CD4-positive, alpha-beta T cell treated with Interleukin-21 for 1 hour (primary cell): ENCODE measurements around the gene ALOX15.
A peak's percentile ranks its signal among the peaks of the same experiment; 100 is the strongest.
"Not testable (repeated sequence)": the region's sequence is repeated elsewhere in the genome, so short reads cannot be mapped to it uniquely, and the experiment has no call there.

Experiments used
- DNase-seq: peaks from one replicate; pipeline ENCODE4 v3.0.0-alpha.2; 2020

ALOX15 gene

GRCh38 chr17:4592240-4593005 lies 49.1 kb downstream of the ALOX15 start:
- DNase-seq: no peak

- DNase-seq: no peak
Measured at GRCh38 chr17:4591529-4591928, 49.9 kb downstream of the ALOX15 start.

- DNase-seq: no peak
Measured at GRCh38 chr17:4590981-4591453, 50.5 kb downstream of the ALOX15 start.

GRCh38 chr17:4590042-4590441 lies 51.4 kb downstream of the ALOX15 start:
- not testable (repeated sequence) for DNase-seq

GRCh38 chr17:4588898-4589625 lies 52.4 kb downstream of the ALOX15 start:
- DNase-seq: no peak

DNA sequence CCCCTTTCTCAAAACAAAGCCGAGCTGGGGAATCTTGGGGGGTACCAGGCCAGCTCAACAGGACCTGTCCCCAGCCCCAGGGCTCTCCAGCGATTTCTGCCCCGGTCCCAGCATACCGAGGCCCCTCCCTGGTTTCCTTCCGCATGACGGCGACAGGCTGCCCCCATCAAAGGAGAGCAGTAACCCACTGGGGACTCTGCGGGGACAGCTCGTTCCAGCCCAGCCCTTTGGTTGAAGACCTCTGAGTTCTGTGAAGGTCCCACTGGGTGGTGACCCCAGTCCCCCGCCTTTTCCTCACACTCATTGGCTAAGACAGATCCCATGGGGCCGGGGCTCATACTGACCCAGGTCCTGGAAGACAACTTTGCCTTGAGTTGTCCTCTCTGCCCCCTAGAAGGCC lies 53.1 kb downstream of the ALOX15 start:
- DNase-seq: no peak

GRCh38 chr17:4587803-4588202 lies 53.7 kb downstream of the ALOX15 start:
- no peak for DNase-seq

DNA sequence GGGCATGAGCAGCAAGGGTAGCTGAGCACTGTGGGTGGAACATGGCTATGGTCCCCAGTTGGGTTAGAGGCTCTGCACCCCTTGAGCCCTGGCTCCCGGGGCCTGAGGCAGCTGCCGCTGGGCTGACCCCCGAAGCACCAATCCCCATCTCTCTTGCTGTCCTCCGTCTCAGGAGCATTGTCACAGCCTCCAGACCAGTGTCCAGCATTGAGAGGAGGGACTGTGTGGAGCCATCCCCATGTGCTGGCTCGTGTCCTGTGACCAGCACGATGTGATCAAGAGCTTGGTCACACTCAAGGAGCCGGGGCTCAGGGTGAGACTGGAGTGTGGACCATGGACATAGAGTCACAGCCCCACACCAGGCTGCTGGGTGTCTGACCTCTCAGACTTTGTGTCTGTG lies 54.3 kb downstream of the ALOX15 start:
- no peak for DNase-seq

- no peak for DNase-seq
Measured at GRCh38 chr17:4586043-4586442, 55.4 kb downstream of the ALOX15 start.

- DNase-seq: no peak
Measured at GRCh38 chr17:4585638-4585994, 55.9 kb downstream of the ALOX15 start.

GRCh38 chr17:4584917-4585637 lies 56.4 kb downstream of the ALOX15 start:
- no peak for DNase-seq

DNA sequence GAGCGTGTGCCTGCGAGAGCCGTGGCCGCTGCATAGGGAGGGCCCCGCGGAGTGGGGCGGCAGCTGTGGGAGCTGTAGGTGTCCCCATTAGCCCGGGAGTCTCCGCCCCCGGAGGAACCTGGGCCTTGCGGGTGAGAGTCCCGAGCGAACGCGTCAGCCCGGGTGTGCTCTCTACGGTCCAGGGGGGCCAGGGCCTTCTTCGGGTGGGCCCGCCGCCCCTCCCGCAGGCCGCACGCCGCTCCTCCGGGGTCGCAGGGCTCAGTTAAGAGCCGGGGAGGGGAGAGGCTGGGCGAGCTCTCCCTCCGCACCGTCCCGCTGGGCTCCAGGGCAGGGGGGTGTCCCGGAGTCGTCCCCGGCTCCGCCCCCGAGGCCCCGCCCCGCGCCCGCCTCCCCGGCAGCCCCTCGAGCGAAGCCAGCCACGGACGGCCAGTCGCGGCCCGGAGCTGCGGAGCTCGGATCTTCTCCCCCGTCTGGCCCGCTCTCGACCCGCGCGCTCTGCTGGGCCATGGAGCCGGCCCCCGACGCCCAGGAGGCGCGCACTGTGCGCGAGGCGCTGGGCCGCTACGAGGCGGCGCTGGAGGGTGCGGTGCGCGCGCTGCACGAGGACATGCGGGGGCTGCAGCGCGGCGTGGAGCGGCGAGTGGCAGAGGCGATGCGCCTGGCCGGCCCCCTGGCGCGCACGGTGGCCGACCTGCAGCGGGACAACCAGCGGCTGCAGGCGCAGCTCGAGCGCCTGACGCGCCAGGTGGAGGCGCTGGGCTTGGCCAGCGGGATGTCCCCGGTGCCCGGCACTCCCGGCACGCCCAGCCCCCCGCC lies 57.2 kb downstream of the ALOX15 start, which contains the start of gene SMTNL2:
TSS of gene SMTNL2 (plus strand) at position 429 of the 816 bp plus-strand sequence. CDS start at position 506, 77 bp downstream.
- no peak for DNase-seq

- DNase-seq: peak; percentile 7
Measured at GRCh38 chr17:4583782-4584100, 57.7 kb downstream of the ALOX15 start.

- DNase-seq: no peak
Measured at GRCh38 chr17:4583206-4583605, 58.3 kb downstream of the ALOX15 start.

DNA sequence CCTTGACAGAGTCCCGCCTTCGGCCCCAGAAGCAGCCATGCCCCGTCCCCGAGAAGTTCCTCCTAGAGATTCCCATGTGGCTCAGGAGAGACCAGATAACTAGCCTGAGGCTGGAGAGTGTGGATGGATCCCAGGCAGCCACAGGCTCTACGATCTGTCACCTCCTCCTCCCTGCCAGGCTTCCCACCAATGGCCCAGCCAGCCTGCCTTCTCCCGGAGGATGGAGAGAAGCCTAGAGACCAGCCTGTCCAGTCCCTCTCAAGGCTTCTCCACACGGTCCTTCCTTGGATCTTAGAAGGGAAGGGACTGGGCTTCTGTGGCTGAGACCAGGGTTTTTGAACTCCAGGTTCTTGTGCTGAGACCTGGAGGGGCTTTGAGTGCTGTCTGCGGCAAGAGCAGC lies 58.8 kb downstream of the ALOX15 start:
- no peak for DNase-seq

DNA sequence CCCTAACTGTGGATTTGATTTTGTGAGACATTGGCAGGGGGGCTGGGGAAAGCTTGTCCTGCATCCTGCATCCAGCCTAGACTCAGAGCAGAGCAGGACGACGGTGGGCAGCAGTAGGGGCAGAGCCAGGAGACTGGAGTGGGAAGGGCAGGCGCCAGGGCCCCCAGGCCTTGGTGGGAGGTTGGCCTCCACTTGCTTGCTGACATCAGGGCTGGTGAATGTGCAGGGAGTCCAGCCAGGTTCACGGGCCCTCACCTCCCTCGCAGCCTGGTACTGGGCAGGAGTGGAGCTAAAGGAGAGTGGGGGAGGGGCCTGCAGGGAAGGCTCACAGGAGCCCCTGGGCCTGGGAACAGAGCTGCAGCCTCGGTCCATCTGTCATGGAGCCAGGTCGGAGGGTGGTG lies 59.4 kb downstream of the ALOX15 start:
- DNase-seq: no peak
